Measurements from ENCODE around the gene PRKCA.

The PRKCA gene

GRCh38 chr17:66687570-66688284, 385.3 kb downstream of the PRKCA start:
- TF ChIP-seq, protein P1, sequence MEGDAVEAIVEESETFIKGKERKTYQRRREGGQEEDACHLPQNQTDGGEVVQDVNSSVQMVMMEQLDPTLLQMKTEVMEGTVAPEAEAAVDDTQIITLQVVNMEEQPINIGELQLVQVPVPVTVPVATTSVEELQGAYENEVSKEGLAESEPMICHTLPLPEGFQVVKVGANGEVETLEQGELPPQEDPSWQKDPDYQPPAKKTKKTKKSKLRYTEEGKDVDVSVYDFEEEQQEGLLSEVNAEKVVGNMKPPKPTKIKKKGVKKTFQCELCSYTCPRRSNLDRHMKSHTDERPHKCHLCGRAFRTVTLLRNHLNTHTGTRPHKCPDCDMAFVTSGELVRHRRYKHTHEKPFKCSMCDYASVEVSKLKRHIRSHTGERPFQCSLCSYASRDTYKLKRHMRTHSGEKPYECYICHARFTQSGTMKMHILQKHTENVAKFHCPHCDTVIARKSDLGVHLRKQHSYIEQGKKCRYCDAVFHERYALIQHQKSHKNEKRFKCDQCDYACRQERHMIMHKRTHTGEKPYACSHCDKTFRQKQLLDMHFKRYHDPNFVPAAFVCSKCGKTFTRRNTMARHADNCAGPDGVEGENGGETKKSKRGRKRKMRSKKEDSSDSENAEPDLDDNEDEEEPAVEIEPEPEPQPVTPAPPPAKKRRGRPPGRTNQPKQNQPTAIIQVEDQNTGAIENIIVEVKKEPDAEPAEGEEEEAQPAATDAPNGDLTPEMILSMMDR (IDR thresholded peaks at IDR 0.05; ENCODE audit: low read depth, low read length) = no peak

DNA sequence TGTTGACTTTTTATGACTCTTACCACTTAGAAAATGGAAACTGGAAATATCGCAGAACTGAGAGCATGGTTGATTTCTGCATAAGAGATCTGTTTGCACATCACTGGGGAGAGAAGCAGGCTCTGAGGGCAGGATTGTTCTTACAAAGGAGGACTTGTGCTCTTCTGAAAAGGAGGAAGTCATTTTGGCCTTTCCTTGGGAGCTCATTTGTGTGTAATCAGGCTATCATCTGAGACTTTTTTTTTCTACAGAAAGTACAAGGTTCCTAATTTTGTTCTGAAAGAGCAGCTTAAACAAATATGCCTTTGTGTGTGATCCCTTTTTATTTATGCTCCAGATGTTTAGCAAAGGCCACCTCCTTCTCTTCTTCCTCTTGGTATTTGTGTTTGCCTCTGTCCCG, 386.8 kb downstream of the PRKCA start:
- H3K4me3 ChIP-seq (ENCODE audit: low read depth, low read length) = no peak overlapping the region
- TF ChIP-seq, protein P1 (IDR thresholded peaks at IDR 0.05; ENCODE audit: low read depth, low read length) = no peak

More at GRCh38 chr17:66687570-66688284, 385.3 kb downstream of the PRKCA start:
- no peak overlapping the region for H3K4me3 ChIP-seq (ENCODE audit: low read depth, low read length)

DNA sequence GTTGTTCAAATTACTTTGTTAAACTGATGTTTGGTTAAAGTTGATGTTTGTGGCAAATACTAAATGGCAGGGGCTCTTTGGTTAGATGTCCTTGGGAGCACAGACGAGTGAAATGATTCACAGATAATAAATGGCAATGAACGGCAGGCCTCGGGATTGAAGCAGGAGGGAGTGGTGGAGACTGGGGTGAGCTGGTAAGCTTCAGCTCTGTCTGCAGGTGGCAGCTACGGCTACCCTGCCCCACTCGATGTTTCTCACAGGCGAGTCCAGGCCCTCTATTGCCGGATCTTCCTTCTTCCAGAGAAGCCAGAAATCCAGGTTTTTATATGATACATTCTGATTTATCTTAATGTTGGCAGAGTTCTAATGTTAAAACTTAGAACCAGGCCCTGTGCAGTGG, 387.8 kb downstream of the PRKCA start:
- TF ChIP-seq, protein P1 (IDR thresholded peaks at IDR 0.05; ENCODE audit: low read depth, low read length) = no peak
- no peak overlapping the region for H3K4me3 ChIP-seq (ENCODE audit: low read depth, low read length)

- H3K4me3 ChIP-seq (ENCODE audit: low read depth, low read length) = no peak overlapping the region
These were observed 389.4 kb downstream of the PRKCA start for GRCh38 chr17:66691644-66692420.

DNA sequence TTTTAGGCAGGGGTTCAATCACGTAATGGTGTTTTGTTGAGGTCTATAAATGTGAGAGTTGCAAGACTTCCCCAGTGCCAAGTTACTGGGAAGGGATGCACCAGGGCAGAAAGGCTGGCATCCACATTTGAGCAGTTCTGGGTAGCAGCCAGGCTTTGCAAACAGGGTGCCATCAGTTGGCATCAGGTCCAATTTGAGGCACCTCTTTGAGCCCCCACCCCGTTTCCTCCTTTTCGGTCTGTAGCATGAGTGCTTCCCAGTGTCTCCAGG, 389.9 kb downstream of the PRKCA start:
- TF ChIP-seq, protein P1 (IDR thresholded peaks at IDR 0.05; ENCODE audit: low read depth, low read length) = no peak
- no peak overlapping the region for H3K4me3 ChIP-seq (ENCODE audit: low read depth, low read length)

More at GRCh38 chr17:66691644-66692420, 389.4 kb downstream of the PRKCA start:
- TF ChIP-seq, protein P1 (IDR thresholded peaks at IDR 0.05; ENCODE audit: low read depth, low read length) = no peak

GRCh38 chr17:66695098-66695497, 392.7 kb downstream of the PRKCA start:
- TF ChIP-seq, protein P1 (IDR thresholded peaks at IDR 0.05; ENCODE audit: low read depth, low read length) = no peak
- no peak overlapping the region for H3K4me3 ChIP-seq (ENCODE audit: low read depth, low read length)

GRCh38 chr17:66698270-66698669, 395.9 kb downstream of the PRKCA start:
- TF ChIP-seq, protein P1 (IDR thresholded peaks at IDR 0.05; ENCODE audit: low read depth, low read length) = no peak
- no peak overlapping the region for H3K4me3 ChIP-seq (ENCODE audit: low read depth, low read length)

Measured in WI38 (cell line).